Measurements from ENCODE around the gene DBR1.

The DBR1 gene

GRCh38 chr3:138180375-138181029 is 5.8 kb upstream of the DBR1 start:
- POLR2A ChIA-PET: no interaction called here

DNA sequence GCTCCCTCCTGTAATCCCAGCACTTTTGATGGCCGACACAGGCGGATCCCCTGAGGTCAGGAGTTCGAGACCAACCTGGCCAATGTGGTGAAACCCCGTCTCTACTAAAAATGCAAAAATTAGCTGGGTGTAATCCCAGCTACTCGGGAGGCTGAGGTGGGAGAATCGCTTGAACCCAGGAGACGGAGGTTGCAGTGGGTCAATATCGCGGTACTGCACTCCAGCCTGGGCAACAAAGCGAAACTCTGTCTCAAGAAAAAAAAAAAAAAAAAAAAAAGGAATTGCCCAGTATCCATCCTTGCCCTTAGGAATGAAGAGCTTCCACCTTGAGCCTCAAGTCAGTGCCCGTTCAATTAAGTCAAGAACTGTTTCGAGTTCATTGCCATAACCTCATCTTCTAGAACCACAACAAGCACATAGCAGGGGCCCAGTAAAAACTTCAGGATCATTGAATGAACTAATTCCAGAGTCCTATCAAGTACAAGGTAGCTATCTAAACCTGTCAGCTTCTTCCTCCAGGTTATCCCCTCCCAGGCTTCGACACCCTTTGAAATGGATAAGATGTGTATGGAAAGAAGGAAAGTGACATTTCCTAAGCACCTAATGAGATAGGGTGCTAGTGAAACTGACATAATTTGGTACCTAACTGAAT is 826 bp downstream of the DBR1 start:
- Histone ChIP-seq H3K36me3 (ENCODE audit: control insufficient read depth in 2 of 2, insufficient read depth in 1 of 2, low read length in 2 of 2) (peaks cover 18 to 34% of the 10 kb centered on the region in 2 experiments; a peak in 2 of 3 replicates), H3K9me3 (ENCODE audit: control insufficient read depth, insufficient read depth, low read depth, low read length) (no peaks in the 10 kb centered on the region), H3K27ac (ENCODE audit: extremely low read depth, low read depth, low read length) (peak overlapping the region; percentile 76; the same call in 1 of the 2 replicates), H3K4me3 (ENCODE audit: low read depth, low read length) (peak overlapping the region; percentile 94), H3K4me1 (ENCODE audit: control insufficient read depth, insufficient read depth, low read length) (no peaks in the 10 kb centered on the region)
- CTCF ChIA-PET: interaction anchor here (0.6 to 1.5 kb wide), 6 partner anchors 12 to 753 kb away, joined by 3 to 7 read pairs (median 3); no protein-coding TSS in a partner anchor
- POLR2A ChIA-PET: interaction anchor here (0.6 to 3.4 kb wide), 6 partner anchors 9 to 172 kb away, joined by 3 to 22 read pairs (median 4); partner anchors contain the start of genes ARMC8 and DZIP1L
- no peak for TF ChIP-seq ZNF785 (tag by site-specific recombination; IDR thresholded peaks at IDR 0.05)
- TF ChIP-seq, protein P1, sequence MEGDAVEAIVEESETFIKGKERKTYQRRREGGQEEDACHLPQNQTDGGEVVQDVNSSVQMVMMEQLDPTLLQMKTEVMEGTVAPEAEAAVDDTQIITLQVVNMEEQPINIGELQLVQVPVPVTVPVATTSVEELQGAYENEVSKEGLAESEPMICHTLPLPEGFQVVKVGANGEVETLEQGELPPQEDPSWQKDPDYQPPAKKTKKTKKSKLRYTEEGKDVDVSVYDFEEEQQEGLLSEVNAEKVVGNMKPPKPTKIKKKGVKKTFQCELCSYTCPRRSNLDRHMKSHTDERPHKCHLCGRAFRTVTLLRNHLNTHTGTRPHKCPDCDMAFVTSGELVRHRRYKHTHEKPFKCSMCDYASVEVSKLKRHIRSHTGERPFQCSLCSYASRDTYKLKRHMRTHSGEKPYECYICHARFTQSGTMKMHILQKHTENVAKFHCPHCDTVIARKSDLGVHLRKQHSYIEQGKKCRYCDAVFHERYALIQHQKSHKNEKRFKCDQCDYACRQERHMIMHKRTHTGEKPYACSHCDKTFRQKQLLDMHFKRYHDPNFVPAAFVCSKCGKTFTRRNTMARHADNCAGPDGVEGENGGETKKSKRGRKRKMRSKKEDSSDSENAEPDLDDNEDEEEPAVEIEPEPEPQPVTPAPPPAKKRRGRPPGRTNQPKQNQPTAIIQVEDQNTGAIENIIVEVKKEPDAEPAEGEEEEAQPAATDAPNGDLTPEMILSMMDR (tag by site-specific recombination; IDR thresholded peaks at IDR 0.05): no peak
- no peak for TF ChIP-seq ZBTB1 (tag by site-specific recombination; IDR thresholded peaks at IDR 0.05)
- TF ChIP-seq TCF7L2 (IDR thresholded peaks at IDR 0.05; ENCODE audit: borderline replicate concordance, low read depth, low read length): no peak
- no peak for TF ChIP-seq ZFHX2 (tag by site-specific recombination; conservative IDR thresholded peaks at IDR 0.05)

More at GRCh38 chr3:138180375-138181029, 5.8 kb upstream of the DBR1 start:
- no peak overlapping the region for H3K27ac ChIP-seq (ENCODE audit: extremely low read depth, low read depth, low read length)
- H3K4me3 ChIP-seq (ENCODE audit: low read depth, low read length): no peak overlapping the region
- no peaks in the 10 kb centered on the region for H3K9me3 ChIP-seq (ENCODE audit: control insufficient read depth, insufficient read depth, low read depth, low read length)
- CTCF ChIA-PET: interaction anchor here (0.6 to 1.4 kb wide), 7 partner anchors 40 to 836 kb away, joined by 3 to 5 read pairs (median 3); no protein-coding TSS in a partner anchor
- H3K36me3 ChIP-seq (ENCODE audit: control insufficient read depth in 2 of 2, insufficient read depth in 1 of 2, low read length in 2 of 2): no peaks in the 10 kb centered on the region
- TF ChIP-seq KLF7 (tag by site-specific recombination; IDR thresholded peaks at IDR 0.05; ENCODE audit: borderline replicate concordance) (no peak), ZNF654 (tag by site-specific recombination; IDR thresholded peaks at IDR 0.05; ENCODE audit: low read depth) (peak; percentile 79), ZNF2 (tag by site-specific recombination; IDR thresholded peaks at IDR 0.05) (no peak), ZNF24 (tag by site-specific recombination; IDR thresholded peaks at IDR 0.05) (no peak), ZBTB17 (tag by site-specific recombination; IDR thresholded peaks at IDR 0.05) (0 out of 2 replicates have a peak, but pooled peaks have one; percentile 16), ZNF830 (tag by site-specific recombination; IDR thresholded peaks at IDR 0.05; ENCODE audit: low read depth) (no peak)
- TF ChIP-seq, protein P2, sequence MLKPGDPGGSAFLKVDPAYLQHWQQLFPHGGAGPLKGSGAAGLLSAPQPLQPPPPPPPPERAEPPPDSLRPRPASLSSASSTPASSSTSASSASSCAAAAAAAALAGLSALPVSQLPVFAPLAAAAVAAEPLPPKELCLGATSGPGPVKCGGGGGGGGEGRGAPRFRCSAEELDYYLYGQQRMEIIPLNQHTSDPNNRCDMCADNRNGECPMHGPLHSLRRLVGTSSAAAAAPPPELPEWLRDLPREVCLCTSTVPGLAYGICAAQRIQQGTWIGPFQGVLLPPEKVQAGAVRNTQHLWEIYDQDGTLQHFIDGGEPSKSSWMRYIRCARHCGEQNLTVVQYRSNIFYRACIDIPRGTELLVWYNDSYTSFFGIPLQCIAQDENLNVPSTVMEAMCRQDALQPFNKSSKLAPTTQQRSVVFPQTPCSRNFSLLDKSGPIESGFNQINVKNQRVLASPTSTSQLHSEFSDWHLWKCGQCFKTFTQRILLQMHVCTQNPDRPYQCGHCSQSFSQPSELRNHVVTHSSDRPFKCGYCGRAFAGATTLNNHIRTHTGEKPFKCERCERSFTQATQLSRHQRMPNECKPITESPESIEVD (tag by site-specific recombination; IDR thresholded peaks at IDR 0.05): peak; percentile 65
- TF ChIP-seq, protein P1 (tag by site-specific recombination; IDR thresholded peaks at IDR 0.05): 0 out of 2 replicates have a peak, but pooled peaks have one; percentile 28
- H3K4me1 ChIP-seq (ENCODE audit: control insufficient read depth, insufficient read depth, low read length): no peaks in the 10 kb centered on the region; the same call in 1 of the 2 replicates

- H3K36me3 ChIP-seq (ENCODE audit: control insufficient read depth in 2 of 2, insufficient read depth in 1 of 2, low read length in 2 of 2): peaks cover 28 to 43% of the 10 kb centered on the region in 2 experiments; a peak in 2 of 3 replicates
- no peaks in the 10 kb centered on the region for H3K4me1 ChIP-seq (ENCODE audit: control insufficient read depth, insufficient read depth, low read length)
- POLR2A ChIA-PET: interaction anchor here (2.6 to 3.4 kb wide), 2 partner anchors 15 to 57 kb away, joined by 13 to 22 read pairs; partner anchors contain the start of genes ARMC8 and DZIP1L
- H3K9me3 ChIP-seq (ENCODE audit: control insufficient read depth, insufficient read depth, low read depth, low read length): no peaks in the 10 kb centered on the region
- CTCF ChIA-PET: interaction anchor here (0.9 to 1.1 kb wide), 2 partner anchors 15 to 105 kb away, joined by 3 read pairs; no protein-coding TSS in a partner anchor
- no peak overlapping the region for H3K27ac ChIP-seq (ENCODE audit: extremely low read depth, low read depth, low read length)
- no peak overlapping the region for H3K4me3 ChIP-seq (ENCODE audit: low read depth, low read length)
- TF ChIP-seq ZNF843 (tag by site-specific recombination; IDR thresholded peaks at IDR 0.05) (no peak), YY1 (tag by site-specific recombination; IDR thresholded peaks at IDR 0.05) (no peak), KLF16 (tag by site-specific recombination; IDR thresholded peaks at IDR 0.05) (no peak), ZNF140 (tag by site-specific recombination; IDR thresholded peaks at IDR 0.05) (no peak), ZNF292 (tag by site-specific recombination; IDR thresholded peaks at IDR 0.05; ENCODE audit: borderline replicate concordance, low read depth) (no peak), PATZ1 (tag by site-specific recombination; IDR thresholded peaks at IDR 0.05) (no peak), GLI2 (tag by site-specific recombination; IDR thresholded peaks at IDR 0.05; ENCODE audit: borderline replicate concordance, low read depth) (no peak), ZNF596 (tag by site-specific recombination; IDR thresholded peaks at IDR 0.05) (no peak), ZNF701 (tag by site-specific recombination; IDR thresholded peaks at IDR 0.05) (no peak)
Observed at GRCh38 chr3:138172625-138173024, 2.1 kb downstream of the DBR1 start.

All from HEK293 (cell line).